ENCODE data around the gene MT4.

The MT4 gene

GRCh38 chr16:56615353-56615752, 50.5 kb downstream of the MT4 start:
- Histone ChIP-seq H3K27me3 (ENCODE audit: insufficient read depth, low read length) (peaks cover 96% of the 10 kb centered on the region), H3K27ac (ENCODE audit: low read length) (no peak overlapping the region), H3K9ac (ENCODE audit: low read depth, low read length) (no peak overlapping the region), H3K36me3 (ENCODE audit: insufficient read depth, low read depth, low read length) (no peaks in the 10 kb centered on the region), H3K4me3 (ENCODE audit: low read length) (no peak overlapping the region), H3K9me3 (ENCODE audit: insufficient read depth, low read depth, low read length) (no peaks in the 10 kb centered on the region), H3K4me1 (ENCODE audit: insufficient read depth, low read length) (peaks cover 5% of the 10 kb centered on the region)

- Histone ChIP-seq H3K27me3 (ENCODE audit: insufficient read depth, low read length) (peaks cover 96% of the 10 kb centered on the region), H3K9me3 (ENCODE audit: insufficient read depth, low read depth, low read length) (no peaks in the 10 kb centered on the region), H3K9ac (ENCODE audit: low read depth, low read length) (no peak overlapping the region), H3K27ac (ENCODE audit: low read length) (no peak overlapping the region), H3K4me1 (ENCODE audit: insufficient read depth, low read length) (peaks cover 10% of the 10 kb centered on the region), H3K36me3 (ENCODE audit: insufficient read depth, low read depth, low read length) (no peaks in the 10 kb centered on the region), H3K4me3 (ENCODE audit: low read length) (peak overlapping the region; percentile 66)
Observed at GRCh38 chr16:56616608-56617211, 51.8 kb downstream of the MT4 start.

GRCh38 chr16:56617212-56618085, 52.6 kb downstream of the MT4 start:
- Histone ChIP-seq H3K9me3 (ENCODE audit: insufficient read depth, low read depth, low read length) (no peaks in the 10 kb centered on the region), H3K27ac (ENCODE audit: low read length) (no peak overlapping the region), H3K9ac (ENCODE audit: low read depth, low read length) (no peak overlapping the region), H3K36me3 (ENCODE audit: insufficient read depth, low read depth, low read length) (no peaks in the 10 kb centered on the region), H3K4me3 (ENCODE audit: low read length) (peak overlapping the region; percentile 66), H3K4me1 (ENCODE audit: insufficient read depth, low read length) (peaks cover 16% of the 10 kb centered on the region), H3K27me3 (ENCODE audit: insufficient read depth, low read length) (peaks cover 97% of the 10 kb centered on the region)

GRCh38 chr16:56618138-56618537, 53.3 kb downstream of the MT4 start:
- H3K27ac ChIP-seq (ENCODE audit: low read length) = no peak overlapping the region
- peaks cover 100% of the 10 kb centered on the region for H3K27me3 ChIP-seq (ENCODE audit: insufficient read depth, low read length)
- no peaks in the 10 kb centered on the region for H3K36me3 ChIP-seq (ENCODE audit: insufficient read depth, low read depth, low read length)
- no peaks in the 10 kb centered on the region for H3K9me3 ChIP-seq (ENCODE audit: insufficient read depth, low read depth, low read length)
- H3K4me3 ChIP-seq (ENCODE audit: low read length) = 0 out of 2 replicates have a peak overlapping the region, but pooled peaks have one; percentile 66
- no peak overlapping the region for H3K9ac ChIP-seq (ENCODE audit: low read depth, low read length)
- peaks cover 16% of the 10 kb centered on the region for H3K4me1 ChIP-seq (ENCODE audit: insufficient read depth, low read length)

Data from iPS-20b (cell line).